HepG2 (cell line): Measurements from ENCODE around the gene TSGA10IP. TPM values are rescaled to one million over a fixed set of nuclear protein-coding genes. Genes with fewer than 3 reads are reported as not detected.

Source experiments
- DBP ChIP-seq: sonication (generic); formaldehyde crosslinking; IDR thresholded peaks from 2 replicates; pipeline ENCODE4 v1.4.0; 2020; ENCODE audit warnings: missing genetic modification reagents; ENCODE audit errors: not compliant biosample characterization
- HDAC6 ChIP-seq: fragments of 200-600 bp; sonication (generic); IDR thresholded peaks from 2 replicates; pipeline ENCODE4 v1.7.0; 2017; ENCODE audit warnings: mild to moderate bottlenecking, antibody characterized with exemption, low read length, low read depth
- LBX2 ChIP-seq: sonication (generic); formaldehyde crosslinking; IDR thresholded peaks from 2 replicates; pipeline ENCODE4 v1.5.0; 2020; ENCODE audit warnings: missing genetic modification reagents, mild to moderate bottlenecking, borderline replicate concordance
- MXD3 ChIP-seq: IDR thresholded peaks from 2 replicates; pipeline ENCODE4 v1.6.1; 2016; ENCODE audit warnings: mild to moderate bottlenecking, missing biosample characterization, missing genetic modification reagents
- NR2F6 ChIP-seq, 2 experiments: IDR thresholded peaks; 2 replicates each; pipeline ENCODE4 v1.6.1; 2016; ENCODE audit warnings: antibody characterized with exemption in 1 of 2, mild to moderate bottlenecking in 1 of 2
- PRPF4 ChIP-seq: fragments of 200-400 bp; formaldehyde crosslinking; IDR thresholded peaks from 2 replicates; pipeline ENCODE4 v1.6.1; 2016; ENCODE audit warnings: low read length, low read depth; ENCODE audit not compliant: poor library complexity, severe bottlenecking
- RELA ChIP-seq: sonication (generic); formaldehyde crosslinking; IDR thresholded peaks from 2 replicates; pipeline ENCODE4 v1.4.0; 2020; ENCODE audit warnings: missing genetic modification reagents
- RXRA ChIP-seq: sonication (generic); formaldehyde crosslinking; IDR thresholded peaks from 2 replicates; pipeline ENCODE4 v1.5.1; 2020; ENCODE audit warnings: missing genetic modification reagents
- SKI ChIP-seq: fragments of 450-650 bp; IDR thresholded peaks from one replicate; pipeline ENCODE4 v1.6.1; 2018; ENCODE audit warnings: mild to moderate bottlenecking; ENCODE audit not compliant: partially characterized antibody
- SRSF4 ChIP-seq: fragments of 200-400 bp; formaldehyde crosslinking; IDR thresholded peaks from one replicate; pipeline ENCODE4 v1.6.1; 2018; ENCODE audit warnings: mild to moderate bottlenecking, low read depth, low read length, moderate library complexity; ENCODE audit not compliant: poor library complexity, severe bottlenecking
- ZNF124 ChIP-seq: sonication (generic); formaldehyde crosslinking; IDR thresholded peaks from 2 replicates; pipeline ENCODE4 v1.4.0; 2020; ENCODE audit warnings: missing genetic modification reagents
- ZNF281 ChIP-seq: sonication (generic); formaldehyde crosslinking; IDR thresholded peaks from 2 replicates; pipeline ENCODE4 v1.4.0; 2020; ENCODE audit warnings: missing genetic modification reagents, borderline replicate concordance
- ZNF362 ChIP-seq: sonication (generic); formaldehyde crosslinking; IDR thresholded peaks from 2 replicates; pipeline ENCODE4 v1.4.0; 2020; ENCODE audit warnings: missing genetic modification reagents, mild to moderate bottlenecking, borderline replicate concordance
- ZNF484 ChIP-seq: sonication (generic); formaldehyde crosslinking; IDR thresholded peaks from 2 replicates; pipeline ENCODE4 v1.5.1; 2020; ENCODE audit warnings: mild to moderate bottlenecking, low read depth, missing genetic modification reagents, borderline replicate concordance
- ZNF660 ChIP-seq: sonication (generic); formaldehyde crosslinking; IDR thresholded peaks from 2 replicates; pipeline ENCODE4 v1.5.1; 2020; ENCODE audit warnings: mild to moderate bottlenecking, low read depth, missing genetic modification reagents, borderline replicate concordance
- polyA plus RNA-seq, 8 experiments: library from polyadenylated mRNA; depleted of rRNA in 3 of 8; stranded (reverse) in 7 of 8; unstranded in 1 of 8; fragments of >200 nt; fragmentation: Illumina TruSeq in 4 of 8; extraction: Trizol in 4 of 8; gene quantifications; 2 replicates each; pipeline versions ENCODE4 v1.2.1 to v1.2.3, GENCODE V29; 2011 to 2016; ENCODE audit warnings: low read depth in 4 of 8, missing spikeins in 1 of 8, mixed read lengths in 1 of 8; ENCODE audit not compliant: insufficient read depth in 1 of 8
- total RNA-seq, 5 experiments: library from RNA; depleted of rRNA; stranded (reverse); fragments of >200 nt; fragmentation: Illumina TruSeq; extraction: Trizol; gene quantifications; 2 replicates each; pipeline ENCODE4 v1.2.3, GENCODE V29; 2016; ENCODE audit warnings: low read depth in 1 of 5
- TF ChIP-seq, protein P1 (sequence below): sonication (generic); formaldehyde crosslinking; IDR thresholded peaks from 2 replicates; pipeline ENCODE4 v1.5.0; 2020; ENCODE audit warnings: mild to moderate bottlenecking, missing genetic modification reagents
- TF ChIP-seq, protein P2 (sequence below): IDR thresholded peaks from 2 replicates; pipeline ENCODE4 v1.6.1; 2016; ENCODE audit warnings: missing biosample characterization, missing genetic modification reagents, low read depth

TSGA10IP gene
- total and polyA plus RNA-seq, 2 of the 13 experiments (the other 11 are each of a cell fraction or from before 2014, with no cell fraction given) = not detected

DNA sequence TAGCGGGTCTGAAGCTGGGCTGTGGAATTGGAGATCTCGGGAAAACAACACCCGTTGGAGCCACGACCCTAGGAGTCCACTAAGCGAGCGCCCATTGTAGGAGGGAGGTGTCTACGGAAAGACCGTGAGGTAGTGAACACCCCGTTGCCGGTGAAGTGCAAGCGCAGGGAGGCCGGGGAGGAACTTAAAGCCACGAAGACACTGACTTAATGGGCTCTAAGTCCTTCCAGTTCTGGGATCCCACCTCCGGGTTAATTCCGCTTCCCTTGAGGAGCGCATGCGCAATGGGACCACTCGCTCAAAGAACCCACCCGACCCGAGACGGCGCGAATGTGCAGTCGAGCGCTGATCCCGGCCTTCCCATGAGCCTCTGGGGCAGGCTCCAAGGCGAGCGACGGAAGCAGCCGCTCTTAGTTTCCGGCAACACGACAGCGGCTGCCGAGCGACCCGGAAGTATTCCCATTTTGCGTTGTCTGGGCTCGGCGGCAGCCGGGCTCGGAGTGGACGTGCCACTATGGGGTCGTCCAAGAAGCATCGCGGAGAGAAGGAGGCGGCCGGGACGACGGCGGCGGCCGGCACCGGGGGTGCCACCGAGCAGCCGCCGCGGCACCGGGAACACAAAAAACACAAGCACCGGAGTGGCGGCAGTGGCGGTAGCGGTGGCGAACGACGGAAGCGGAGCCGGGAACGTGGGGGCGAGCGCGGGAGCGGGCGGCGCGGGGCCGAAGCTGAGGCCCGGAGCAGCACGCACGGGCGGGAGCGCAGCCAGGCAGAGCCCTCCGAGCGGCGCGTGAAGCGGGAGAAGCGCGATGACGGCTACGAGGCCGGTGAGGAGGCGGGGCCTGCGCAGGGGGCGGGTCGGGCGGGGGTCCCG lies 16.2 kb downstream of the TSGA10IP start, which contains the start of gene SART1 (continued):
- TF ChIP-seq PRPF4 = no peak
- no peak for TF ChIP-seq ZNF660 (CRISPR knock-in tag)
- TF ChIP-seq, protein P1, sequence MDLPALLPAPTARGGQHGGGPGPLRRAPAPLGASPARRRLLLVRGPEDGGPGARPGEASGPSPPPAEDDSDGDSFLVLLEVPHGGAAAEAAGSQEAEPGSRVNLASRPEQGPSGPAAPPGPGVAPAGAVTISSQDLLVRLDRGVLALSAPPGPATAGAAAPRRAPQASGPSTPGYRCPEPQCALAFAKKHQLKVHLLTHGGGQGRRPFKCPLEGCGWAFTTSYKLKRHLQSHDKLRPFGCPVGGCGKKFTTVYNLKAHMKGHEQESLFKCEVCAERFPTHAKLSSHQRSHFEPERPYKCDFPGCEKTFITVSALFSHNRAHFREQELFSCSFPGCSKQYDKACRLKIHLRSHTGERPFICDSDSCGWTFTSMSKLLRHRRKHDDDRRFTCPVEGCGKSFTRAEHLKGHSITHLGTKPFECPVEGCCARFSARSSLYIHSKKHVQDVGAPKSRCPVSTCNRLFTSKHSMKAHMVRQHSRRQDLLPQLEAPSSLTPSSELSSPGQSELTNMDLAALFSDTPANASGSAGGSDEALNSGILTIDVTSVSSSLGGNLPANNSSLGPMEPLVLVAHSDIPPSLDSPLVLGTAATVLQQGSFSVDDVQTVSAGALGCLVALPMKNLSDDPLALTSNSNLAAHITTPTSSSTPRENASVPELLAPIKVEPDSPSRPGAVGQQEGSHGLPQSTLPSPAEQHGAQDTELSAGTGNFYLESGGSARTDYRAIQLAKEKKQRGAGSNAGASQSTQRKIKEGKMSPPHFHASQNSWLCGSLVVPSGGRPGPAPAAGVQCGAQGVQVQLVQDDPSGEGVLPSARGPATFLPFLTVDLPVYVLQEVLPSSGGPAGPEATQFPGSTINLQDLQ (CRISPR knock-in tag) = no peak
- TF ChIP-seq ZNF484 (CRISPR knock-in tag) = no peak
- no peak for TF ChIP-seq HDAC6
- TF ChIP-seq MXD3 = peak; percentile 43; the same call in 1 of the 2 replicates
- TF ChIP-seq SRSF4 = no peak
- TF ChIP-seq RELA = no peak
- TF ChIP-seq ZNF281 (CRISPR knock-in tag) = no peak; the same call in 1 of the 2 replicates
- TF ChIP-seq, protein P2, sequence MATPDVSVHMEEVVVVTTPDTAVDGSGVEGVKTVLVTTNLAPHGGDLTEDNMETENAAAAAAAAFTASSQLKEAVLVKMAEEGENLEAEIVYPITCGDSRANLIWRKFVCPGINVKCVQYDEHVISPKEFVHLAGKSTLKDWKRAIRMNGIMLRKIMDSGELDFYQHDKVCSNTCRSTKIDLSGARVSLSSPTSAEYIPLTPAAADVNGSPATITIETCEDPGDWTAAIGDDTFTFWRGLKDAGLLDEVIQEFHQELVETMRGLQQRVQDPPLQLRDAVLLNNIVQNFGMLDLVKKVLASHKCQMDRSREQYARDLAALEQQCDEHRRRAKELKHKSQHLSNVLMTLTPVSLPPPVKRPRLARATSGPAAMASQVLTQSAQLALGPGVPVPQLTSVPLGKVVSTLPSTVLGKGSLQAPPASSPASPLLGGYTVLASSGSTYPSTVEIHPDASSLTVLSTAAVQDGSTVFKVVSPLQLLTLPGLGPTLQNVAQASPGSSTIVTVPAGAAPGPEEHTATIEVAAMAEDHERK = peak; percentile 57; the same call in 1 of the 2 replicates
- no peak for TF ChIP-seq NR2F6 (IDR thresholded peaks at IDR 0.05)
- TF ChIP-seq NR2F6 (CRISPR knock-in tag; IDR thresholded peaks at IDR 0.05) = no peak
- TF ChIP-seq RXRA (CRISPR knock-in tag) = peak; percentile 66
- peak; percentile 5; the same call in 1 of the 2 replicates for TF ChIP-seq ZNF362 (CRISPR knock-in tag)
- TF ChIP-seq SKI = peak; percentile 44
- no peak for TF ChIP-seq DBP (CRISPR knock-in tag)
- no peak for TF ChIP-seq LBX2 (CRISPR knock-in tag)
- peak; percentile 70; the same call in 1 of the 2 replicates for TF ChIP-seq ZNF124 (CRISPR knock-in tag)
